Subcutaneous adipose tissue (tissue), 4 donors: ENCODE measurements around the gene RANBP9. TPM values are rescaled to one million over a fixed set of nuclear protein-coding genes. Genes with fewer than 3 reads are reported as not detected.

Experiments
- CTCF ChIP-seq: fragments of 450-650 bp; IDR thresholded peaks from one replicate; pipeline ENCODE4 v1.5.1; 2016; ENCODE audit warnings: low read depth, mild to moderate bottlenecking, control low read depth, antibody characterized with exemption, moderate library complexity
- total RNA-seq, 4 donors: library from RNA; depleted of rRNA; stranded (reverse); fragments of >200 nt; gene quantifications; one replicate each; pipeline ENCODE4 v1.1.0, GENCODE V29; 2016

RANBP9 gene
- total RNA-seq, 4 donors from 2014 or later, result 35.2 to 63.3 (median 52.1) TPM

GRCh38 chr6:13687917-13688351 lies 23.7 kb downstream of the RANBP9 start:
- TF ChIP-seq CTCF, result no peak

GRCh38 chr6:13684855-13685254 lies 26.8 kb downstream of the RANBP9 start:
- TF ChIP-seq CTCF, result no peak

GRCh38 chr6:13683038-13683437 lies 28.6 kb downstream of the RANBP9 start:
- no peak for TF ChIP-seq CTCF

GRCh38 chr6:13682346-13682745 lies 29.3 kb downstream of the RANBP9 start:
- TF ChIP-seq CTCF, result no peak

- TF ChIP-seq CTCF, result no peak
These were observed 30.2 kb downstream of the RANBP9 start for GRCh38 chr6:13681305-13682061.

GRCh38 chr6:13680448-13680968 lies 31.1 kb downstream of the RANBP9 start:
- TF ChIP-seq CTCF, result no peak

- no peak for TF ChIP-seq CTCF
These were observed 31.6 kb downstream of the RANBP9 start for GRCh38 chr6:13679996-13680395.
